WTC11 (cell line): ENCODE measurements around the gene LAMTOR4. TPM values are rescaled to one million over a fixed set of nuclear protein-coding genes. Genes with fewer than 3 reads are reported as not detected.
A peak's percentile ranks its signal among the peaks of the same experiment; 100 is the strongest.

Experiments used
- ATAC-seq: fragments of 200-7000 bp; cut with Tn5 transposase; 2 replicates; pipeline ENCODE4 v1.10.0; 2021; ENCODE audit warnings: mild to moderate bottlenecking, moderate library complexity
- CTCF ChIA-PET: fragments of 300-600 bp; sonication (Branson Sonifier 250); formaldehyde crosslinking; loops from one replicate; lab custom pipeline; 2021; ENCODE audit warnings: antibody characterized with exemption; lab: Charles Lee
- POLR2A ChIA-PET: fragments of 350-600 bp; sonication (Branson Sonifier 250); formaldehyde crosslinking; loops from one replicate; lab custom pipeline; 2021; ENCODE audit warnings: antibody characterized with exemption; lab: Charles Lee
- DNase-seq: peaks from one replicate; pipeline ENCODE4 v3.0.0; 2021; ENCODE audit warnings: low spot score
- H3K27ac Mint-ChIP-seq: 2 replicates; pipeline ENCODE4 v1.8.0; 2021; ENCODE audit warnings: mixed read lengths
- H3K27me3 Mint-ChIP-seq: 2 replicates; pipeline ENCODE4 v1.8.0; 2021; ENCODE audit warnings: low read depth, mild to moderate bottlenecking, moderate library complexity, mixed read lengths
- H3K36me3 Mint-ChIP-seq: 2 replicates; pipeline ENCODE4 v1.8.0; 2021; ENCODE audit warnings: mixed read lengths
- H3K4me1 Mint-ChIP-seq: 2 replicates; pipeline ENCODE4 v1.8.0; 2022; ENCODE audit warnings: mixed read lengths
- H3K4me3 Mint-ChIP-seq: 2 replicates; pipeline ENCODE4 v1.8.0; 2021; ENCODE audit warnings: mild to moderate bottlenecking, moderate library complexity, mixed read lengths
- H3K9me3 Mint-ChIP-seq: 2 replicates; pipeline ENCODE4 v1.8.0; 2021; ENCODE audit warnings: mixed read lengths
- CTCF ChIP-seq: fragments of 200-600 bp; IDR thresholded peaks from 2 replicates; pipeline ENCODE4 v1.8.0; 2022; ENCODE audit warnings: antibody characterized with exemption
- E2F1 ChIP-seq: sonication (generic); formaldehyde crosslinking; IDR thresholded peaks from 2 replicates; pipeline ENCODE4 v1.8.0; 2022; ENCODE audit warnings: mild to moderate bottlenecking, missing genetic modification reagents
- ELF4 ChIP-seq: sonication (generic); formaldehyde crosslinking; IDR thresholded peaks from 2 replicates; pipeline ENCODE4 v1.8.1; 2022; ENCODE audit warnings: low read depth, mild to moderate bottlenecking, moderate library complexity, missing genetic modification reagents
- FOXJ3 ChIP-seq: sonication (generic); formaldehyde crosslinking; IDR thresholded peaks from 2 replicates; pipeline ENCODE4 v1.9.0; 2021; ENCODE audit warnings: missing genetic modification reagents, mild to moderate bottlenecking, borderline replicate concordance
- FOXK1 ChIP-seq: sonication (generic); formaldehyde crosslinking; IDR thresholded peaks from 2 replicates; pipeline ENCODE4 v1.8.0; 2022; ENCODE audit warnings: mild to moderate bottlenecking, moderate library complexity, missing genetic modification reagents
- FOXP1 ChIP-seq: sonication (generic); formaldehyde crosslinking; IDR thresholded peaks from 2 replicates; pipeline ENCODE4 v1.8.0; 2022; ENCODE audit warnings: missing genetic modification reagents, mild to moderate bottlenecking, moderate library complexity, borderline replicate concordance
- GTF2I ChIP-seq: fragments of 250-450 bp; sonication (Bioruptor Pico); conservative IDR thresholded peaks from 2 replicates; pipeline ENCODE4 v1.4.0; 2021; ENCODE audit warnings: mild to moderate bottlenecking
- IRF2 ChIP-seq: sonication (generic); formaldehyde crosslinking; IDR thresholded peaks from 2 replicates; pipeline ENCODE4 v1.8.0; 2022; ENCODE audit warnings: low read depth, missing genetic modification reagents, borderline replicate concordance
- NFE2L1 ChIP-seq: sonication (generic); formaldehyde crosslinking; IDR thresholded peaks from 2 replicates; pipeline ENCODE4 v1.8.1; 2023; ENCODE audit warnings: missing genetic modification reagents
- RELA ChIP-seq: sonication (generic); formaldehyde crosslinking; IDR thresholded peaks from 2 replicates; pipeline ENCODE4 v1.8.1; 2022; ENCODE audit warnings: missing genetic modification reagents, mild to moderate bottlenecking, borderline replicate concordance
- SMAD3 ChIP-seq: sonication (generic); formaldehyde crosslinking; IDR thresholded peaks from 2 replicates; pipeline ENCODE4 v1.8.0; 2022; ENCODE audit warnings: missing genetic modification reagents, mild to moderate bottlenecking, borderline replicate concordance
- SOX15 ChIP-seq: fragments of 250-450 bp; sonication (Bioruptor Pico); IDR thresholded peaks from 2 replicates; pipeline ENCODE4 v1.9.0; 2021; ENCODE audit warnings: mild to moderate bottlenecking
- ZMAT4 ChIP-seq: fragments of 250-450 bp; sonication (Bioruptor Pico); IDR thresholded peaks from 2 replicates; pipeline ENCODE4 v1.9.0; 2021; ENCODE audit warnings: mild to moderate bottlenecking
- ZNF121 ChIP-seq: sonication (generic); formaldehyde crosslinking; IDR thresholded peaks from 2 replicates; pipeline ENCODE4 v1.8.0; 2023; ENCODE audit warnings: missing genetic modification reagents
- ZNF281 ChIP-seq: sonication (generic); formaldehyde crosslinking; IDR thresholded peaks from 2 replicates; pipeline ENCODE4 v1.8.0; 2023; ENCODE audit warnings: mild to moderate bottlenecking, missing genetic modification reagents
- ZNF396 ChIP-seq: fragments of 250-450 bp; sonication (Bioruptor Pico); IDR thresholded peaks from 2 replicates; pipeline ENCODE4 v1.8.0; 2021; ENCODE audit warnings: mild to moderate bottlenecking, moderate library complexity, borderline replicate concordance
- ZNF416 ChIP-seq: fragments of 250-450 bp; sonication (Bioruptor Pico); IDR thresholded peaks from 2 replicates; pipeline ENCODE4 v1.9.0; 2021; ENCODE audit warnings: mild to moderate bottlenecking, inconsistent platforms
- ZNF512 ChIP-seq: sonication (generic); formaldehyde crosslinking; IDR thresholded peaks from 2 replicates; pipeline ENCODE4 v1.8.1; 2022; ENCODE audit warnings: missing genetic modification reagents, borderline replicate concordance
- ZNF671 ChIP-seq: fragments of 250-450 bp; sonication (Bioruptor Pico); IDR thresholded peaks from 2 replicates; pipeline ENCODE4 v1.8.0; 2021; ENCODE audit warnings: mild to moderate bottlenecking
- total RNA-seq: library from RNA; stranded (reverse); gene quantifications from 3 replicates; pipeline ENCODE4 v1.2.3, GENCODE V29; 2021

Gene LAMTOR4
- total RNA-seq, 1 experiment from 2014 or later = 199 TPM

GRCh38 chr7:100132126-100132525 lies 16.6 kb upstream of the LAMTOR4 start:
- H3K27ac Mint-ChIP-seq = no peak overlapping the region
- H3K4me1 Mint-ChIP-seq = peaks cover 7% of the 10 kb centered on the region
- no peak overlapping the region for H3K4me3 Mint-ChIP-seq
- ChIA-PET POLR2A (interaction anchor here (1.0 kb wide), 2 partner anchors 23 to 30 kb away, joined by 3 to 6 read pairs; partner anchors contain the start of gene AP4M1), CTCF (interaction anchor here (0.8 to 4.9 kb wide), 18 partner anchors 9 to 152 kb away, joined by 3 to 54 read pairs (median 4); partner anchors contain the start of genes AP4M1, GAL3ST4, GPC2 and LAMTOR4)
- H3K9me3 Mint-ChIP-seq = no peaks in the 10 kb centered on the region
- ATAC-seq = no peak
- H3K36me3 Mint-ChIP-seq = no peaks in the 10 kb centered on the region
- no peak for DNase-seq
- TF ChIP-seq ZNF512 = no peak
- TF ChIP-seq E2F1 (CRISPR knock-in tag) = no peak
- TF ChIP-seq ZNF416 = no peak
- no peak for TF ChIP-seq ZNF671
- no peak for TF ChIP-seq ELF4
- no peak for TF ChIP-seq RELA (CRISPR knock-in tag)
- TF ChIP-seq ZNF281 (CRISPR knock-in tag) = no peak
- TF ChIP-seq SOX15 (CRISPR knock-in tag) = no peak
- TF ChIP-seq ZMAT4 = no peak
- TF ChIP-seq ZNF121 (CRISPR knock-in tag) = no peak
- no peak for TF ChIP-seq FOXP1 (CRISPR knock-in tag)
- TF ChIP-seq GTF2I (CRISPR knock-in tag) = no peak
- no peak for TF ChIP-seq FOXJ3 (CRISPR knock-in tag)
- TF ChIP-seq NFE2L1 (CRISPR knock-in tag) = no peak
- TF ChIP-seq SMAD3 = no peak
- H3K27me3 Mint-ChIP-seq = peaks cover 15% of the 10 kb centered on the region

GRCh38 chr7:100132697-100133151 lies 16.0 kb upstream of the LAMTOR4 start:
- ATAC-seq = peak; percentile 82
- Mint-ChIP-seq H3K4me1 (peaks cover 7% of the 10 kb centered on the region), H3K36me3 (no peaks in the 10 kb centered on the region), H3K27ac (peak overlapping the region; percentile 61; the same call in 1 of the 2 replicates), H3K4me3 (no peak overlapping the region), H3K27me3 (peaks cover 15% of the 10 kb centered on the region), H3K9me3 (no peaks in the 10 kb centered on the region)
- CTCF ChIA-PET = interaction anchor here (0.6 to 4.9 kb wide), 21 partner anchors 9 to 275 kb away, joined by 3 to 54 read pairs (median 4); partner anchors contain the start of genes AP4M1, GAL3ST4, GPC2 and LAMTOR4
- TF ChIP-seq IRF2 (no peak), FOXK1 (CRISPR knock-in tag) (no peak), CTCF (peak; percentile 80), ZNF396 (CRISPR knock-in tag) (no peak)
- POLR2A ChIA-PET = interaction anchor here (0.6 to 1.0 kb wide), 3 partner anchors 22 to 42 kb away, joined by 3 to 6 read pairs (median 3); partner anchors contain the start of gene AP4M1
- DNase-seq = peak; percentile 74
